KMS-11 (cell line): ENCODE results near the gene HTRA1.

ENCODE experiments used
- H2AFZ ChIP-seq: fragments of 200-600 bp; sonication (generic); 2 replicates; pipeline ENCODE4 v1.6.1; 2016; ENCODE audit warnings: antibody characterized with exemption, mixed run types, low read depth
- H3K27ac ChIP-seq: fragments of 200-600 bp; sonication (generic); 2 replicates; pipeline ENCODE4 v1.6.1; 2016; ENCODE audit warnings: mild to moderate bottlenecking, mixed run types
- H3K27me3 ChIP-seq: fragments of 200-600 bp; sonication (generic); 2 replicates; pipeline ENCODE4 v1.6.1; 2017; ENCODE audit warnings: mild to moderate bottlenecking, low read depth, mixed run types, moderate library complexity; ENCODE audit not compliant: insufficient read depth
- H3K36me3 ChIP-seq: fragments of 200-600 bp; sonication (generic); 2 replicates; pipeline ENCODE4 v1.6.1; 2017; ENCODE audit warnings: mild to moderate bottlenecking, mixed run types; ENCODE audit not compliant: insufficient read depth
- H3K4me1 ChIP-seq: fragments of 200-600 bp; sonication (generic); 2 replicates; pipeline ENCODE4 v1.6.1; 2016; ENCODE audit warnings: mild to moderate bottlenecking, low read depth, mixed run types; ENCODE audit not compliant: poor library complexity, severe bottlenecking
- H3K4me2 ChIP-seq: fragments of 200-600 bp; sonication (generic); 2 replicates; pipeline ENCODE4 v1.7.0; 2016; ENCODE audit warnings: mild to moderate bottlenecking, mixed run types
- H3K4me3 ChIP-seq: fragments of 200-600 bp; sonication (generic); IDR thresholded peaks from 2 replicates; pipeline ENCODE4 v1.6.1; 2017; ENCODE audit warnings: low read depth, low read length, mixed read lengths; ENCODE audit not compliant: insufficient read depth
- H3K79me2 ChIP-seq: fragments of 200-600 bp; sonication (generic); 2 replicates; pipeline ENCODE4 v1.6.1; 2016; ENCODE audit warnings: low read depth, mixed run types; ENCODE audit not compliant: insufficient read depth
- H3K9ac ChIP-seq: fragments of 200-600 bp; sonication (generic); 2 replicates; pipeline ENCODE4 v1.6.1; 2016; ENCODE audit warnings: mild to moderate bottlenecking, mixed run types
- H4K20me1 ChIP-seq: fragments of 200-600 bp; sonication (generic); 2 replicates; pipeline ENCODE4 v1.6.1; 2016; ENCODE audit warnings: mild to moderate bottlenecking, mixed run types; ENCODE audit not compliant: insufficient read depth
- TF ChIP-seq, protein P1 (sequence below): fragments of 200-600 bp; sonication (generic); conservative IDR thresholded peaks from 2 replicates; pipeline ENCODE4 v1.6.1; 2017; ENCODE audit warnings: low read depth, mild to moderate bottlenecking, antibody characterized with exemption, low read length, moderate library complexity, mixed read lengths

Gene HTRA1

DNA sequence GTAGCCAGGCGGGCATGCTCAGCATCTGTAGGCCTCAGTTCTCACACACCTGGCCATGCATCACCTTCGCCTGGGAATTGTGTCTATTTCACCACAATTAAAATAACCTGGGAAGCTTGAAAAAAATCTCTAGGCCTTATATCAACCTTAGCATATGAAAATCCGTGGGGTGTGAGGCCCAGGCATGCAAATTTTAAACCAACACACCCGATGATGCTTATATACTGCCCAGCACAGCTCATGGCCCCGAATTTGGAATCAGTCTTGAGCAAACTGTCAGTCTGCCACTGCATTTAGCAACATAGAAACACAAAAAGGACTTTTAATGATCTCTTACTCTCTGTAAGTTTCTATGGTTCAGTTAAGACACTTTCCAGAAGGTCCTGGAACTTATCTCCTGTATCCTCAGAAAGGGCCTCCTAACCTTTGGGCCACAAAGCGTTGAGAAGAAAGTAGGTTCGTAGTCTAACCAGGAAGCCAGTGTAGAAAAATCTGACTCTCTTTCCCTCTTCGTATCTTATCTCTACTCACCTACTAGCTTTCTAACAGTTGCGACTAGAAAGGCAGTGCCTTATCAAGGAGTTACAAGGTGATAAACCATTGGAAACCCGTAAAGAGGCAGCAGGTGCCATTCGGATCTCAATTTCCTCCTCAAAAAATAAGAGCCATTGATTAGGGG, 87.2 kb downstream of the HTRA1 start:
- no peaks in the 10 kb centered on the region for H3K27me3 ChIP-seq
- H3K4me2 ChIP-seq: no peak overlapping the region
- no peaks in the 10 kb centered on the region for H3K36me3 ChIP-seq
- H3K4me1 ChIP-seq: no peaks in the 10 kb centered on the region
- TF ChIP-seq, protein P1, sequence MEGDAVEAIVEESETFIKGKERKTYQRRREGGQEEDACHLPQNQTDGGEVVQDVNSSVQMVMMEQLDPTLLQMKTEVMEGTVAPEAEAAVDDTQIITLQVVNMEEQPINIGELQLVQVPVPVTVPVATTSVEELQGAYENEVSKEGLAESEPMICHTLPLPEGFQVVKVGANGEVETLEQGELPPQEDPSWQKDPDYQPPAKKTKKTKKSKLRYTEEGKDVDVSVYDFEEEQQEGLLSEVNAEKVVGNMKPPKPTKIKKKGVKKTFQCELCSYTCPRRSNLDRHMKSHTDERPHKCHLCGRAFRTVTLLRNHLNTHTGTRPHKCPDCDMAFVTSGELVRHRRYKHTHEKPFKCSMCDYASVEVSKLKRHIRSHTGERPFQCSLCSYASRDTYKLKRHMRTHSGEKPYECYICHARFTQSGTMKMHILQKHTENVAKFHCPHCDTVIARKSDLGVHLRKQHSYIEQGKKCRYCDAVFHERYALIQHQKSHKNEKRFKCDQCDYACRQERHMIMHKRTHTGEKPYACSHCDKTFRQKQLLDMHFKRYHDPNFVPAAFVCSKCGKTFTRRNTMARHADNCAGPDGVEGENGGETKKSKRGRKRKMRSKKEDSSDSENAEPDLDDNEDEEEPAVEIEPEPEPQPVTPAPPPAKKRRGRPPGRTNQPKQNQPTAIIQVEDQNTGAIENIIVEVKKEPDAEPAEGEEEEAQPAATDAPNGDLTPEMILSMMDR: no peak
- no peak overlapping the region for H3K27ac ChIP-seq
- H3K79me2 ChIP-seq: no peaks in the 10 kb centered on the region
- H4K20me1 ChIP-seq: no peaks in the 10 kb centered on the region
- H3K9ac ChIP-seq: no peak overlapping the region
- H2AFZ ChIP-seq: no peak overlapping the region
- no peak overlapping the region for H3K4me3 ChIP-seq

DNA sequence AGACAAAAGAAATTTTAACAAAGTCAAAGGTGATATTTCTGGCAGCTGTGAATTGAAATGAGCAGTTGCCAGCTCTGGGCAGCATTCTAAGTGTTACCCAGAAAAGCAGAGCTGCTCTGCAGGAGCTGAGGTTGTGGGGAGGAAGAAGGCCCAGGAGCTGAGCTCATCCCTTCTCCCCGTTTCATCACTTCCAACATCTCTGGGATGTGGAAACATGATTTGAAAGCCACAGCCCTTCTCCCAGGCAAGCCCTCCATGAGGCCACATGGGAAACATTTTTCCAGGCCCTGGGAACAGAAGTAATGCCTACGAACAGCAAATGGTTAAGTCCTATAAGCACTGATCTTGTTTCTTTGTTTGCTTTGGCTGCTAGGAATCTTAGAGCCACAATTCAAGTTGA, 88.3 kb downstream of the HTRA1 start:
- no peak overlapping the region for H2AFZ ChIP-seq
- no peak overlapping the region for H3K27ac ChIP-seq
- no peaks in the 10 kb centered on the region for H3K79me2 ChIP-seq
- no peaks in the 10 kb centered on the region for H3K4me1 ChIP-seq
- TF ChIP-seq, protein P1: no peak
- no peaks in the 10 kb centered on the region for H3K27me3 ChIP-seq
- H3K4me2 ChIP-seq: no peak overlapping the region
- H4K20me1 ChIP-seq: no peaks in the 10 kb centered on the region
- no peak overlapping the region for H3K4me3 ChIP-seq
- no peak overlapping the region for H3K9ac ChIP-seq
- no peaks in the 10 kb centered on the region for H3K36me3 ChIP-seq

DNA sequence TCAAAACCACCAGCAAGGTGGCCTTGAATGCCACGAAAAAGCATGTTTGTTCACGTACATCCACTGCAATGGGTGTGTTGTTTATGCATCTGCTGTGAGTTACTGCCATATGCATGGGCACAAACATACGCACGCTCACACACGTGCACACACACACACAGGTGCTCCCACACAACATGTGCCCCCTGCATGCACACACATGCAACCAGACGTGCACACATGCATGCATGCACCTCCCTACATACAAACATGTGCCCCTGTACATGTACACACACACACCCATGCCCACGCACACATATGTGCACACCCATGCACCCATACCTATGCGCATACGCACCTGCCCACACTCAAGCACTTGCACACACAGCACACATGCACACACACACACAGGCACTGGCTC, 89.1 kb downstream of the HTRA1 start:
- TF ChIP-seq, protein P1: no peak
- H3K4me1 ChIP-seq: no peaks in the 10 kb centered on the region
- no peaks in the 10 kb centered on the region for H3K79me2 ChIP-seq
- no peak overlapping the region for H3K4me3 ChIP-seq
- H4K20me1 ChIP-seq: no peaks in the 10 kb centered on the region
- no peak overlapping the region for H3K4me2 ChIP-seq
- no peak overlapping the region for H3K9ac ChIP-seq
- no peak overlapping the region for H3K27ac ChIP-seq
- no peaks in the 10 kb centered on the region for H3K36me3 ChIP-seq
- no peak overlapping the region for H2AFZ ChIP-seq
- H3K27me3 ChIP-seq: no peaks in the 10 kb centered on the region

DNA sequence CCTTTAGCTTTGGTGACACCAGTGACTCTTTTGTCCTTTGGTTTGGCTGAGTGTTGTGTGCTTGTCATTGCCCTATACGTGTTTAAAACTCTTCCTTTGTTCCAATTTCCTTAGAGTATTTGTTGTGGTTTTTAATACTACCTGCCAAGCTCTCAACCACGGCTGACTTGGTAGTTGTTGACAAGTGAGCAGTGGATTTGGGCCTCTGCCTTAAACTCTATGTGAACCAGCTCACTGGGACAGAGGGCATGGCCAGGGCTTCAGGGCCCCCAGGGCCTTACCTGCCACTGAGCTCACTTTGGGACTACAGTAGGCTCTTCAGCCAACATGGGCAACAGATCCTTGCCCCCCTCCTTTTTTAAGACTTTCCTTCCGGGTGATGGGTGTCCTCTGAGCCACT, 89.6 kb downstream of the HTRA1 start:
- H3K79me2 ChIP-seq: no peaks in the 10 kb centered on the region
- no peaks in the 10 kb centered on the region for H3K4me1 ChIP-seq
- no peak overlapping the region for H3K4me2 ChIP-seq
- no peak overlapping the region for H3K27ac ChIP-seq
- no peak overlapping the region for H2AFZ ChIP-seq
- TF ChIP-seq, protein P1: no peak
- H3K27me3 ChIP-seq: no peaks in the 10 kb centered on the region
- no peaks in the 10 kb centered on the region for H3K36me3 ChIP-seq
- H3K9ac ChIP-seq: no peak overlapping the region
- no peaks in the 10 kb centered on the region for H4K20me1 ChIP-seq
- no peak overlapping the region for H3K4me3 ChIP-seq
